NCI-H226 (cell line): ENCODE data around the gene RAD51B.
A peak's percentile ranks its signal among the peaks of the same experiment; 100 is the strongest.

ENCODE experiments used
- DNase-seq: peaks from one replicate; pipeline ENCODE4 v3.0.0-alpha.2; 2015

The RAD51B gene

GRCh38 chr14:68569970-68570409 is 750.4 kb downstream of the RAD51B start:
- DNase-seq, result no peak

GRCh38 chr14:68571114-68571591 is 751.6 kb downstream of the RAD51B start:
- DNase-seq, result no peak

- DNase-seq, result no peak
Observed at GRCh38 chr14:68571928-68572525, 752.4 kb downstream of the RAD51B start.

- no peak for DNase-seq
Observed at GRCh38 chr14:68573126-68573525, 753.5 kb downstream of the RAD51B start.

DNA sequence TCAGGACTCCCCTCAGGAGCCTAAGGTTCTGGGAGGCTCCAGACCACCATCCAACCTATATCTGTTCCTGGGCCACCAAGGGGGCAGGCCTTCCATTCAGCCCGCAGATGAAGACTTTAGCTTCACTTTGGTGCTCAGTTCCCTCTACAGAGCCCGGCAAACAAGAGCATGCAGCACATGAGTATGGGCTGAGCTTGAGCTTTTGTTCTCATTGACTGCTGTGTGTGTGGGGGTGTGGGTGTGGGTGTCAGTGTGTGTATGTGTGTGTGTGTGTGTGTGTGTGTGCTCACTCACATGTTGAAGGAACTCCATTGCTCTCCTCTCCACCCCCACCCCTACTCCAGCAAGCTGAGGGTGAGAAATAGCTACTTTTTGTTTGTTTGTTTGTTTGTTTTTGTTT is 754.1 kb downstream of the RAD51B start:
- DNase-seq, result no peak

- no peak for DNase-seq
Observed at GRCh38 chr14:68574461-68574860, 754.9 kb downstream of the RAD51B start.

GRCh38 chr14:68574906-68575305 is 755.3 kb downstream of the RAD51B start:
- DNase-seq, result peak; percentile 52

- DNase-seq, result no peak
Observed at GRCh38 chr14:68575426-68575825, 755.8 kb downstream of the RAD51B start.

- peak; percentile 40 for DNase-seq
Observed at GRCh38 chr14:68576031-68576430, 756.5 kb downstream of the RAD51B start.

DNA sequence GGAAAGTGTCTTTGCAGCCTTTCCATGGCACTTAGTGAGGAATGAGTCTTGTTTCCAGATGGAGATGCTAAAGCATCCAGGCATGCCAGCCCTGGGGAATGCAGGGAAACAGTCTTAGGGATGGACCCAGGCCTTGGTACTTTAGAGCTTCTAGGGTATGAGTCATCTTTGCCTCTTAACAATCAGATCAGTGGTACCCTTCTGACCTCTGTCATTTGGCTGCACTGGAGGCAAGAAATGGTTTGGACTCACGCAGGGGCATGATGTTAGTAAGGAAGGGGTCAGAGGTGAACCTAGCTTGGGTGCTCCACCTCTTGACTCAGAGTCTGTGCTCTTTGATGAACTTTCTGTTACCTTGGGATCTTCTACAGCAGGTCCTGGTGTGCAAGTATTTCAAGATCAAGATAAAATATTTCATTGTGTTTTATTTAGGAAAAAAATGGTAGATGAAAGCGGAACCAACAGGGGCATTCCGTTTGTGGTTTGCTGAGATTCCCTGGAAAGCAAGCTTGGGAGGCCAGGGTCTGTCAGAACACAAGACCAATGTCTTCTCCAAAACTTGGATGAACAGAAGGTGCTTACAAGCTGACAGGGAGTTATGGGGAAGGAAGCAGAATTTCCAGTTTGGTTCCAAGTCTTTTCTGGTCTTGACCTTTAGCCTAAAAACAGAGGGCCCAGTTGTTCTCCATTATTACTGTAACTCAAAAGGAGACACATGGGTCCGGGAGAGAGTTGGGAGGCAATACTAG is 757.1 kb downstream of the RAD51B start:
- DNase-seq, result peak; percentile 87

- peak; percentile 98 for DNase-seq
Observed at GRCh38 chr14:68577802-68578541, 758.4 kb downstream of the RAD51B start.

GRCh38 chr14:68578597-68578996 is 759.0 kb downstream of the RAD51B start:
- no peak for DNase-seq

DNA sequence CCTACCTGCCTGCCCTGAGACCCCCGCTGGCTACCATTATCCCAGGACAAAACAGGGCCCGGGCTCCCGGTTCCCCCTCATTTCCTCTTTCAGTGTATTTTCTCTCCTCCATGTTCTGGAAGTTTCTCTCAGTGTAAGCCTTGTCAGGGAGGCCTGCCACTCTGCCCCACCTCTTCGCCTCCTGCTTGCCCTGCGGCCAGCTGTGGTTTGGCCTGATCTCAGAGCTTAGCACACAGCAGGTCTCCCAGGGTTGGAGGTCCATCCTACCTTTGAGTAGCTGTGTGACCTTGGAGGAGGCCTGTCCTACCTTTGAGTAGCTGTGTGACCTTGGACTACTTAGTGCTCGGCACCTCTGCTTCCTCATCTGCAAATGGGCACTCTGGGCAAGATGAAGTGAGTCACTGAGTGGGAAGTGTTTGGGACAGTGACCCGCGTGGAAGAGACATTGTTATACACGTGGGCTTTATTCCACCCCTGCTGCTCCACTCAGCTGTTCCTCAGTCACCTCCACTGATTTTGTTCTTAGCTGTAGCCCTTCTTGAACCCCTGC is 760.6 kb downstream of the RAD51B start:
- no peak for DNase-seq

- DNase-seq, result no peak
Observed at GRCh38 chr14:68580671-68581070, 761.1 kb downstream of the RAD51B start.

DNA sequence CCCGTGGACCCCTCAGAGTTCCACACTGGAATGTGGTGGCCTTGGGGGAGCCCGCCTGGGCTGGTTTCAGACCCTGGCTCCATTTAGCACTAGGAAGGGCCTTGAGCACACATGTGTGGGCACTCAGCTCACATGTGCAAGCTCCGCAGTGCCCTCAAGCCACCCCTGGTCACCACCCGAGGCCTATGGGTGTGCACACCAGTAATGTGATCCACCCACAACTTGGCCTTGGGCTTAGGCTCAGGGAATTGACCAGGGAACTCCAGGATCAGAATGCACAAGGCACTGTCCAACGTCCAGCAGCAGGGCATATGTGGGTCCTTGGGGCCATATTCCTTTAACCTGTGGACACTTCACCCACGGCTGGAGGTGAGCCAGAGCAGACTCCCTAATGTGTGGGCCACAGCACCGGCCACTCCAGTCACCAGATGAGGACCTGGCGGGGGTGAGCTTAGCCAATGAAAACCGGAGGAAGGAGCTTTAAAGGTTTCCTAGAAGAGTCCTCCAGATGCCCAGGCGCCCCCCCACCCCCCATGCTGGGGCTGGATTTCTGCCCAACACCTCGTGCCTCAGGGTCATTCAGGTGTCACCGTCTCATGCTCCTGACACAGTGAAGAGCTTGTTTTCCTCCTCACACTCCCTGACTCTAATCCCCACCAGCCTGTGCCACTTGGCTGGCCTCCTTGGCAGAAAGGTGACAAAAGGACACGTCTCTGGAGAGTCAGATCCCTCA is 764.1 kb downstream of the RAD51B start:
- no peak for DNase-seq

GRCh38 chr14:68584786-68585185 is 765.2 kb downstream of the RAD51B start:
- DNase-seq, result no peak

GRCh38 chr14:68585690-68586089 is 766.1 kb downstream of the RAD51B start:
- no peak for DNase-seq

GRCh38 chr14:68586896-68587751 is 767.5 kb downstream of the RAD51B start:
- DNase-seq, result peak; percentile 55

DNA sequence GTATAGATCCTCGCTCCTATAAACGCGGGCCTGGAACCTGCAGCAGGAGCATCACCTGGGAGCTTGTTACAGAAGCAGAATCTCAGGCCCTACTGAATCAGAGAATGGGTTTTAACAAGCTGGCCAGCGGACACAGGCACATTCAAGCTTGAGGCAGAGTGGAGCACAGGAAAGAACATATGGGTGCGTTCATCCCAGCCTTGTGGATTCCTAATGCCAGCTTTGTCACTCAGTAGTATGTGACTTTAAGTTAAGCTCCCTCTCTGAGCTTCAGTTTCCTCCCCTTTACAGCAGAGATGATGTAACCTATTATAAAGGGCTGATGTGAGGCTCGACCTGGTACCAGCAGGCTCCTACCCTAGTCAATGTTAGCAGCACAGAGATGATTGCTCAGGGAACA is 768.4 kb downstream of the RAD51B start:
- DNase-seq, result no peak

DNA sequence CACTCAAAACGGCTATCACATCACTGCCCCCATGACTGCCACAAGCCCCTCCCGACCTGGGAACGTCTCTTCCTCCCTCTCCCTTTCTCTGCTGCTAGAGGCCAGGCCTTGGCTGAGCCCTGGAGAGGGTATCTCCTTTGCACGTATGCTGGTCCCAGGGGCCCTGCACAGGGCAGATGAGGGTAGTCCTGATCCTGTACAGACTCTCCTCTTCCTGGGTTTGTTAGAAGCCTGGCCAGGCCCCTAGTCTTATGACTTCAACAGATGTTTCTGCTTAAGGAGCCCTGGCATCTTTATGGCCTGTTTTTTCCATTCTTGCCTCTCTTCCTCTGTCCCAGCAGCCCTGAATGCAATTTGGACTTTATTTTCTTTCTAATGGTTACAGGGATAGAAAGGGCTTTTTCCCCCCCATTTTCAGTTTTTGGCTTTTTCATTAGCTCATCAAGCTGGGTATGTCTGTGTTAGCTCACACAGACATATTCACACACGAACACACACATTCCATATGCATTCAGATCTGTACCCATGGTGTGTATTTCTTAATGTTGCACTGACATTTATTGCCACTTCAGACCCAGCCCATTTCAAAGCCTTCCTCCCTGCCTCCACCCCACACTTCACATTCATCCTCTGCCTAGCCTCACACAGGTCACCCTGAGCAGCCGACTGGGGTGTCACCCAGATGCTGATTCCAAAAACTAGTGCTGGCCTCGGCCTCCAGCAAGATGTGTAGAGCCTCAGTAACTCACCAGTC is 770.0 kb downstream of the RAD51B start:
- DNase-seq, result no peak

- no peak for DNase-seq
Observed at GRCh38 chr14:68590201-68590522, 770.6 kb downstream of the RAD51B start.
